GM12878 (cell line): ENCODE data around the gene IFI27L1. TPM values are rescaled to one million over a fixed set of nuclear protein-coding genes. Genes with fewer than 3 reads are reported as not detected.

ENCODE experiments used
- ATAC-seq: fragments of 200-7000 bp; cut with Tn5 transposase; 3 replicates; pipeline ENCODE4 v1.9.1; 2020; ENCODE audit warnings: mild to moderate bottlenecking, moderate library complexity
- BruUV-seq: library from RNA; stranded (reverse); fragments of 400-500 nt; replicated peaks from 2 replicates; lab custom pipeline; 2021; lab: Mats Ljungman, UMichigan
- CTCF ChIA-PET: fragments of 300-600 bp; sonication (Branson Sonifier 250); formaldehyde crosslinking; extraction: SDS; loops from one replicate; lab custom pipeline; 2021; ENCODE audit warnings: inconsistent platforms; lab: Yijun Ruan, JAX
- POLR2A ChIA-PET: fragments of 350-600 bp; formaldehyde crosslinking; extraction: SDS; loops from one replicate; lab custom pipeline; 2021; ENCODE audit warnings: inconsistent platforms; lab: Charles Lee
- RAD21 ChIA-PET: fragments of 300-600 bp; sonication (Branson Sonifier 250); formaldehyde crosslinking; loops from one replicate; lab custom pipeline; 2023; ENCODE audit warnings: antibody characterized with exemption; ENCODE audit not compliant: unreplicated experiment; lab: Charles Lee
- SMC1A ChIA-PET: fragments of 300-600 bp; sonication (Branson Sonifier 250); formaldehyde crosslinking; loops from one replicate; lab custom pipeline; 2023; ENCODE audit not compliant: unreplicated experiment, uncharacterized antibody; lab: Charles Lee
- DNase-seq: peaks from one replicate; pipeline ENCODE4 v3.0.0-alpha.2; 2011; ENCODE audit warnings: low read depth, low spot score
- FAIRE-seq: peaks from 3 replicates; lab custom pipeline; 2011; peaks lifted over from hg19 to GRCh38; lab: Jason Lieb, UNC
- H2AFZ ChIP-seq: 2 replicates; pipeline ENCODE4 v1.6.0; 2011; ENCODE audit warnings: low read depth, low read length, control low read depth; ENCODE audit not compliant: control insufficient read depth
- H3K27ac ChIP-seq: 2 replicates; pipeline ENCODE4 v1.5.1; 2011; ENCODE audit warnings: control low read depth; ENCODE audit not compliant: control insufficient read depth, insufficient read depth
- H3K27me3 ChIP-seq, 2 experiments: replicated peaks in 1 of 2; 2 replicates each; pipeline versions ENCODE4 v1.6.0 to v1.6.1; 2011; ENCODE audit warnings: low read length in 1 of 2; ENCODE audit not compliant: control insufficient read depth in 2 of 2, insufficient read depth in 2 of 2
- H3K36me3 ChIP-seq, 2 experiments: 2 replicates each; pipeline ENCODE4 v1.5.1; 2011; ENCODE audit warnings: low read length in 1 of 2; ENCODE audit not compliant: control insufficient read depth in 2 of 2, insufficient read depth in 2 of 2
- H3K4me1 ChIP-seq: 2 replicates; pipeline ENCODE4 v1.6.1; 2011; ENCODE audit warnings: mild to moderate bottlenecking, low read length, moderate library complexity, mixed read lengths; ENCODE audit not compliant: control insufficient read depth, insufficient read depth
- H3K4me2 ChIP-seq: 2 replicates; pipeline ENCODE4 v1.6.0; 2011; ENCODE audit warnings: control low read depth; ENCODE audit not compliant: control insufficient read depth, insufficient read depth
- H3K4me3 ChIP-seq: fragments of 200-600 bp; sonication (generic); 2 replicates; pipeline ENCODE4 v1.5.1; 2016
- H3K79me2 ChIP-seq: 2 replicates; pipeline ENCODE4 v1.6.0; 2011; ENCODE audit warnings: low read length; ENCODE audit not compliant: control insufficient read depth, insufficient read depth
- H3K9ac ChIP-seq: 2 replicates; pipeline ENCODE4 v1.8.0; 2011; ENCODE audit warnings: low read length, control low read depth, mixed read lengths; ENCODE audit not compliant: control insufficient read depth, insufficient read depth
- H3K9me3 ChIP-seq: replicated peaks from 3 replicates; pipeline ENCODE4 v1.5.1; 2011; ENCODE audit warnings: mild to moderate bottlenecking, low read length; ENCODE audit not compliant: control insufficient read depth, insufficient read depth
- H4K20me1 ChIP-seq: 2 replicates; pipeline ENCODE4 v1.6.0; 2011; ENCODE audit not compliant: control insufficient read depth, insufficient read depth
- BRCA1 ChIP-seq: IDR thresholded peaks from 2 replicates; pipeline ENCODE4 v1.6.1; 2011; ENCODE audit warnings: low read depth, low read length, improper control_type of control experiment
- CBX3 ChIP-seq: fragments of 200-600 bp; sonication (generic); IDR thresholded peaks from 2 replicates; pipeline ENCODE4 v1.6.1; 2016; ENCODE audit warnings: low read depth, borderline replicate concordance
- ETV6 ChIP-seq, 2 experiments: fragments of 450-650 bp in 1 of 2; IDR thresholded peaks in 1 of 2; conservative IDR thresholded peaks in 1 of 2; 2 replicates each; pipeline ENCODE4 v1.6.1; 2014; ENCODE audit warnings: antibody characterized with exemption in 1 of 2, borderline replicate concordance in 1 of 2, low read depth in 1 of 2, mild to moderate bottlenecking in 1 of 2, moderate library complexity in 1 of 2
- HDGF ChIP-seq: fragments of 450-650 bp; IDR thresholded peaks from 2 replicates; pipeline ENCODE4 v1.6.1; 2016; ENCODE audit warnings: antibody characterized with exemption
- JUND ChIP-seq: IDR thresholded peaks from 2 replicates; pipeline ENCODE4 v1.6.1; 2012; ENCODE audit warnings: low read depth, mild to moderate bottlenecking, low read length, improper control_type of control experiment, moderate library complexity
- MLLT1 ChIP-seq: fragments of 450-650 bp; IDR thresholded peaks from 2 replicates; pipeline ENCODE4 v1.6.1; 2016; ENCODE audit warnings: mild to moderate bottlenecking
- MXI1 ChIP-seq: fragments of 150-350 bp; IDR thresholded peaks from 2 replicates; pipeline ENCODE4 v1.6.1; 2011; ENCODE audit warnings: low read depth, mild to moderate bottlenecking, inconsistent platforms, low read length, improper control_type of control experiment
- NKRF ChIP-seq: fragments of 450-650 bp; conservative IDR thresholded peaks from 2 replicates; pipeline ENCODE4 v1.6.1; 2017; ENCODE audit warnings: mild to moderate bottlenecking, moderate library complexity
- NR2C1 ChIP-seq: fragments of 450-650 bp; IDR thresholded peaks from 2 replicates; pipeline ENCODE4 v1.6.1; 2017; ENCODE audit warnings: antibody characterized with exemption, mild to moderate bottlenecking, moderate library complexity
- NR2C2 ChIP-seq: IDR thresholded peaks from 2 replicates; pipeline ENCODE4 v1.6.1; 2011; ENCODE audit warnings: borderline replicate concordance, low read depth; ENCODE audit not compliant: control insufficient read depth, insufficient read length
- POLR2A ChIP-seq: IDR thresholded peaks from 2 replicates; pipeline ENCODE4 v1.6.1; 2011; ENCODE audit warnings: low read depth, mild to moderate bottlenecking, low read length
- RAD21 ChIP-seq: IDR thresholded peaks from 2 replicates; pipeline ENCODE4 v1.6.1; 2011; ENCODE audit warnings: mild to moderate bottlenecking, low read depth, low read length, moderate library complexity; ENCODE audit not compliant: insufficient read depth
- SP1 ChIP-seq: IDR thresholded peaks from one replicate; pipeline ENCODE4 v1.6.1; 2011; ENCODE audit warnings: low read depth, low read length
- SUZ12 ChIP-seq: fragments of 200-600 bp; sonication (generic); IDR thresholded peaks from one replicate; pipeline ENCODE4 v1.6.1; 2018; ENCODE audit warnings: antibody characterized with exemption, mild to moderate bottlenecking; ENCODE audit not compliant: unreplicated experiment
- TCF12 ChIP-seq: IDR thresholded peaks from 2 replicates; pipeline ENCODE4 v1.6.1; 2011; ENCODE audit warnings: low read depth, mild to moderate bottlenecking, low read length
- WGBS: methylation state at CpG from one replicate; pipeline ENCODE4 v1.1.6; 2016; ENCODE audit warnings: low lambda C conversion rate; ENCODE audit not compliant: insufficient replicate concordance, insufficient coverage; ENCODE audit errors: missing lambda C conversion rate; 5-methylcytosine and 5-hydroxymethylcytosine counted together
- in situ Hi-C: fragments of 300-500 bp; cut with MboI; formaldehyde crosslinking; loops from 9 replicates; pipeline ENCODE4 v1.14.3; 2018; ENCODE audit warnings: mixed read lengths
- intact Hi-C: fragments of 100-400 bp; cut with micrococcal nuclease; formaldehyde crosslinking; loops from one replicate; pipeline ENCODE4 v1.14.2; 2022; ENCODE audit not compliant: unreplicated experiment
- polyA plus RNA-seq, 11 experiments: library from polyadenylated mRNA; depleted of rRNA in 4 of 11; unstranded in 6 of 11; stranded (reverse) in 5 of 11; fragments of >200 nt; fragmentation: Nextera tagmentation in 4 of 11; fragmentation: Illumina TruSeq in 1 of 11; extraction: Ambion mirVana in 4 of 11; extraction: Trizol in 1 of 11; gene quantifications; 1 replicate in 1 of 11; 2 replicates in 10 of 11; pipeline versions ENCODE4 v1.2.1 to v1.2.3, GENCODE V29; 2011 to 2016; ENCODE audit warnings: inconsistent platforms in 2 of 11, missing spikeins in 2 of 11, low read depth in 1 of 11
- total RNA-seq, 4 experiments: library from RNA; depleted of rRNA in 3 of 4; stranded (reverse); fragments of >200 nt in 3 of 4; fragmentation: Illumina TruSeq in 1 of 4; extraction: Trizol in 1 of 4; gene quantifications; 2 replicates each; pipeline versions ENCODE4 v1.2.1 to v1.2.3, GENCODE V29; 2013 to 2021

IFI27L1 gene
- total and polyA plus RNA-seq, 10 of the 15 experiments (the other 5 are each of a cell fraction or from before 2014, with no cell fraction given), result 17.4 to 38.8 (median 27.6) TPM

- TF ChIP-seq ETV6 (conservative IDR thresholded peaks at IDR 0.05 in 1 of 2, IDR thresholded peaks at IDR 0.05 in 1 of 2; ENCODE audit: borderline replicate concordance in 1 of 2, low read depth in 1 of 2) (no peak), TCF12 (no peak), NR2C2 (no peak), JUND (no peak), SP1 (no peak), POLR2A (no peak)
- TF ChIP-seq, all 136 proteins: peak for 0
- ATAC-seq, result no peak
- Histone ChIP-seq H3K4me3 (no peak overlapping the region), H4K20me1 (no peaks in the 10 kb centered on the region), H3K79me2 (no peaks in the 10 kb centered on the region), H3K4me2 (no peak overlapping the region), H3K4me1 (peaks cover 8% of the 10 kb centered on the region), H3K9ac (no peak overlapping the region), H3K27me3 (no peaks in the 10 kb centered on the region), H3K27ac (no peak overlapping the region), H2AFZ (no peak overlapping the region), H3K36me3 (peaks cover 46 to 50% of the 10 kb centered on the region in 2 experiments), H3K9me3 (no peaks in the 10 kb centered on the region)
- ChIA-PET POLR2A (no interaction called here), RAD21 (no interaction called here), CTCF (interaction anchor here (1.0 to 4.9 kb wide), 6 partner anchors 16 to 128 kb away, joined by 3 to 35 read pairs (median 6); no protein-coding TSS in a partner anchor), SMC1A (interaction anchor here (1.7 to 2.1 kb wide), 3 partner anchors 15 to 112 kb away, joined by 5 read pairs; no protein-coding TSS in a partner anchor)
- 100% methylated on average over 1 of the region's 1 CpG for WGBS
- in situ Hi-C loops (no loop called here), intact Hi-C loops (no loop called here)
- BruUV-seq, result no TSS peak
- no peak for DNase-seq
- no peak for FAIRE-seq
Observed at GRCh38 chr14:94052199-94052598, 28.9 kb upstream of the IFI27L1 start.

GRCh38 chr14:94052662-94053061 is 28.4 kb upstream of the IFI27L1 start:
- peaks cover 13% of the 10 kb centered on the region for H3K4me1 ChIP-seq
- H2AFZ ChIP-seq, result no peak overlapping the region
- H3K9me3 ChIP-seq, result no peaks in the 10 kb centered on the region
- DNase-seq, result no peak
- H3K36me3 ChIP-seq, result peaks cover 50% of the 10 kb centered on the region in 2 experiments
- H3K4me2 ChIP-seq, result no peak overlapping the region
- CTCF ChIA-PET, result interaction anchor here (1.3 to 7.1 kb wide), 6 partner anchors 16 to 128 kb away, joined by 6 to 35 read pairs (median 8); no protein-coding TSS in a partner anchor
- no peak overlapping the region for H3K27ac ChIP-seq
- no TSS peak for BruUV-seq
- H4K20me1 ChIP-seq, result peaks cover 2% of the 10 kb centered on the region; the same call in 1 of the 2 replicates
- WGBS, result 85% methylated on average over 4 of the region's 4 CpGs
- no peak overlapping the region for H3K9ac ChIP-seq
- intact Hi-C loops (no loop called here), in situ Hi-C loops (no loop called here)
- no peaks in the 10 kb centered on the region for H3K79me2 ChIP-seq
- POLR2A ChIA-PET, result interaction anchor here (0.6 kb wide), 1 partner anchor 1307 kb away, joined by 6 read pairs; no protein-coding TSS in a partner anchor
- SMC1A ChIA-PET, result interaction anchor here (1.5 to 2.1 kb wide), 5 partner anchors 15 to 113 kb away, joined by 3 to 5 read pairs (median 5); no protein-coding TSS in a partner anchor
- no peak for ATAC-seq
- no peak for FAIRE-seq
- H3K27me3 ChIP-seq, result no peaks in the 10 kb centered on the region
- H3K4me3 ChIP-seq, result no peak overlapping the region
- RAD21 ChIA-PET, result interaction anchor here (0.5 to 1.4 kb wide), 2 partner anchors 29 to 33 kb away, joined by 3 to 4 read pairs; partner anchors contain the start of genes DDX24 and IFI27L1
- TF ChIP-seq CBX3 (no peak), HDGF (no peak), MXI1 (no peak), SUZ12 (no peak), RAD21 (no peak), MLLT1 (no peak), NR2C2 (no peak), BRCA1 (no peak), NKRF (no peak), NR2C1 (no peak)
